ENCODE data around the gene CRHR1. TPM values are rescaled to one million over a fixed set of nuclear protein-coding genes. Genes with fewer than 3 reads are reported as not detected.

CRHR1 gene
- polyA plus RNA-seq, 1 donor (not counting 4 experiments of a cell fraction or from before 2014, with no cell fraction given), result not detected

DNA sequence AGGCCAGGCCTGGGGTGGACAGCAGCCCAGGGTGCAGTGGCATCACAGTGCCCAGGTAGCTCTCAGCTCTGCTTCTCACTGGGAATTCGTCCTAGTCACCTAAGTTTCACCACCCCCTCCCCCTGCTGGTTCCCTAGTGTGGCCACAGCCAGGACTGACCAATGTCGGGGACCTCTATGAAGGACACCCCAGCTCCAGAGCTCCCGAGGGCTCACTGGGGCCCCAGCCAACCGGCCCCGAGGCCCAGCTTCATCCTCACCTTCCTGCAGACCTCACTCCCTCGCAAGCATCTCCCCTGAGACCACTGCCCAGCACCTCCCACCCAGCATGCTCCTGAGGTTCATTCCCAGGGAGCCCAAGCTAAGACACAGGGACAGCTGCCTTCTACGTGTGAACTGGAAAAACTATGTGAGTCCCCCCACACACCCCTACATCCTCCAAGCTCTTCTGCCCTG is 65.4 kb downstream of the CRHR1 start:
- H3K27me3 ChIP-seq (ENCODE audit: control insufficient read depth, extremely low read depth, insufficient read depth, low read length), result no peaks in the 10 kb centered on the region
- no peaks in the 10 kb centered on the region for H3K79me2 ChIP-seq (ENCODE audit: control insufficient read depth, insufficient read depth, low read length)
- FAIRE-seq (no peak), DNase-seq (ENCODE audit: low read depth, low spot score) (no peak)
- H3K9ac ChIP-seq (ENCODE audit: control insufficient read depth, extremely low read depth, insufficient read depth, low read length), result no peak overlapping the region
- TF ChIP-seq EZH2 (IDR thresholded peaks at IDR 0.05; ENCODE audit: low read length), result no peak
- TF ChIP-seq, protein P1, sequence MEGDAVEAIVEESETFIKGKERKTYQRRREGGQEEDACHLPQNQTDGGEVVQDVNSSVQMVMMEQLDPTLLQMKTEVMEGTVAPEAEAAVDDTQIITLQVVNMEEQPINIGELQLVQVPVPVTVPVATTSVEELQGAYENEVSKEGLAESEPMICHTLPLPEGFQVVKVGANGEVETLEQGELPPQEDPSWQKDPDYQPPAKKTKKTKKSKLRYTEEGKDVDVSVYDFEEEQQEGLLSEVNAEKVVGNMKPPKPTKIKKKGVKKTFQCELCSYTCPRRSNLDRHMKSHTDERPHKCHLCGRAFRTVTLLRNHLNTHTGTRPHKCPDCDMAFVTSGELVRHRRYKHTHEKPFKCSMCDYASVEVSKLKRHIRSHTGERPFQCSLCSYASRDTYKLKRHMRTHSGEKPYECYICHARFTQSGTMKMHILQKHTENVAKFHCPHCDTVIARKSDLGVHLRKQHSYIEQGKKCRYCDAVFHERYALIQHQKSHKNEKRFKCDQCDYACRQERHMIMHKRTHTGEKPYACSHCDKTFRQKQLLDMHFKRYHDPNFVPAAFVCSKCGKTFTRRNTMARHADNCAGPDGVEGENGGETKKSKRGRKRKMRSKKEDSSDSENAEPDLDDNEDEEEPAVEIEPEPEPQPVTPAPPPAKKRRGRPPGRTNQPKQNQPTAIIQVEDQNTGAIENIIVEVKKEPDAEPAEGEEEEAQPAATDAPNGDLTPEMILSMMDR (optimal IDR thresholded peaks at IDR 0.05 in 1 of 3, IDR thresholded peaks at IDR 0.05 in 1 of 3, conservative IDR thresholded peaks at IDR 0.05 in 1 of 3; ENCODE audit: extremely low read depth in 1 of 3, insufficient read depth in 2 of 3, low read length in 3 of 3), result no peak
- H3K36me3 ChIP-seq (ENCODE audit: control insufficient read depth in 2 of 2, extremely low read depth in 1 of 2, insufficient read depth in 2 of 2, low read length in 2 of 2), result no peaks in the 10 kb centered on the region
- H3K27ac ChIP-seq (ENCODE audit: control insufficient read depth, insufficient read depth, low read length), result no peak overlapping the region
- no peak overlapping the region for H3K4me2 ChIP-seq (ENCODE audit: control insufficient read depth, extremely low read depth, insufficient read depth, low read depth, low read length)
- no peaks in the 10 kb centered on the region for H4K20me1 ChIP-seq (ENCODE audit: control insufficient read depth, extremely low read depth, insufficient read depth, low read length)
- no peak overlapping the region for H3K4me3 ChIP-seq (ENCODE audit: control insufficient read depth in 2 of 3, extremely low read depth in 1 of 3, insufficient read depth in 2 of 3, low read depth in 1 of 3, low read length in 3 of 3)
- no peaks in the 10 kb centered on the region for H3K4me1 ChIP-seq (ENCODE audit: control insufficient read depth, extremely low read depth, insufficient read depth, low read length)
- no peaks in the 10 kb centered on the region for H3K9me1 ChIP-seq (ENCODE audit: control insufficient read depth, extremely low read depth, insufficient read depth, low read length)
- H3K9me3 ChIP-seq (ENCODE audit: control insufficient read depth, low read depth, low read length), result no peaks in the 10 kb centered on the region
- H2AFZ ChIP-seq (ENCODE audit: control insufficient read depth, low read length), result no peak overlapping the region
- dilution Hi-C loops (cut with MboI; ENCODE audit: extremely low pct_ligation_motif_present, low sequenced_read_pairs), result no loop called here

DNA sequence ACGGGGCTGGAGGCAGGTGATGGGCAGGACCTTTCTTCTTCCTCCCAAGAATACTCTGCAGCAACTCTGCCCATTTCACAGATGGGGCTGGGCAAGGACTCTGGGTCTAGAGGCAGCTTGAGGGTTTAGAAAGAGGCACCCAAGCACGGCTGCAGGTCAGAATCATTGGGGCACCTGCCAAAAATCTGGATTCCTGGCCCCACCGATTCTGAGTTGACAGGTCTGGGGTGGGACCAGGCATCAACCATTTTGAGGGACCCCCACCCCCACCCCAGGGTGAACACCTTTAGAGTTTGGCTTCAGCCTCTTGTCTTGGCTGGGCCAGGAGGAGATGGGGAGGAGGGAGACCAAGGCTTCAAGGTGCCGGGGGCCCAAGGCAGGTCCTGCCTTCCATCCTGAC is 65.9 kb downstream of the CRHR1 start:
- H4K20me1 ChIP-seq (ENCODE audit: control insufficient read depth, extremely low read depth, insufficient read depth, low read length), result no peaks in the 10 kb centered on the region
- H3K27me3 ChIP-seq (ENCODE audit: control insufficient read depth, extremely low read depth, insufficient read depth, low read length), result no peaks in the 10 kb centered on the region
- no peaks in the 10 kb centered on the region for H3K9me3 ChIP-seq (ENCODE audit: control insufficient read depth, low read depth, low read length)
- no peak overlapping the region for H3K4me3 ChIP-seq (ENCODE audit: control insufficient read depth in 2 of 3, extremely low read depth in 1 of 3, insufficient read depth in 2 of 3, low read depth in 1 of 3, low read length in 3 of 3)
- no peak overlapping the region for H3K9ac ChIP-seq (ENCODE audit: control insufficient read depth, extremely low read depth, insufficient read depth, low read length)
- no peaks in the 10 kb centered on the region for H3K79me2 ChIP-seq (ENCODE audit: control insufficient read depth, insufficient read depth, low read length)
- no peaks in the 10 kb centered on the region for H3K36me3 ChIP-seq (ENCODE audit: control insufficient read depth in 2 of 2, extremely low read depth in 1 of 2, insufficient read depth in 2 of 2, low read length in 2 of 2)
- DNase-seq (ENCODE audit: low read depth, low spot score) (no peak), FAIRE-seq (no peak)
- TF ChIP-seq, protein P1 (optimal IDR thresholded peaks at IDR 0.05 in 1 of 3, IDR thresholded peaks at IDR 0.05 in 1 of 3, conservative IDR thresholded peaks at IDR 0.05 in 1 of 3; ENCODE audit: extremely low read depth in 1 of 3, insufficient read depth in 2 of 3, low read length in 3 of 3), result no peak
- no peak for TF ChIP-seq EZH2 (IDR thresholded peaks at IDR 0.05; ENCODE audit: low read length)
- dilution Hi-C loops (cut with MboI; ENCODE audit: extremely low pct_ligation_motif_present, low sequenced_read_pairs), result loop anchor here (25.0 kb wide), 1 partner anchor 213 kb away; no protein-coding TSS in a partner anchor
- H2AFZ ChIP-seq (ENCODE audit: control insufficient read depth, low read length), result no peak overlapping the region
- H3K4me1 ChIP-seq (ENCODE audit: control insufficient read depth, extremely low read depth, insufficient read depth, low read length), result no peaks in the 10 kb centered on the region
- no peak overlapping the region for H3K4me2 ChIP-seq (ENCODE audit: control insufficient read depth, extremely low read depth, insufficient read depth, low read depth, low read length)
- no peak overlapping the region for H3K27ac ChIP-seq (ENCODE audit: control insufficient read depth, insufficient read depth, low read length)
- H3K9me1 ChIP-seq (ENCODE audit: control insufficient read depth, extremely low read depth, insufficient read depth, low read length), result no peaks in the 10 kb centered on the region

Measured in keratinocyte (primary cell).